ENCODE measurements around the gene COL25A1.

COL25A1 gene

DNA sequence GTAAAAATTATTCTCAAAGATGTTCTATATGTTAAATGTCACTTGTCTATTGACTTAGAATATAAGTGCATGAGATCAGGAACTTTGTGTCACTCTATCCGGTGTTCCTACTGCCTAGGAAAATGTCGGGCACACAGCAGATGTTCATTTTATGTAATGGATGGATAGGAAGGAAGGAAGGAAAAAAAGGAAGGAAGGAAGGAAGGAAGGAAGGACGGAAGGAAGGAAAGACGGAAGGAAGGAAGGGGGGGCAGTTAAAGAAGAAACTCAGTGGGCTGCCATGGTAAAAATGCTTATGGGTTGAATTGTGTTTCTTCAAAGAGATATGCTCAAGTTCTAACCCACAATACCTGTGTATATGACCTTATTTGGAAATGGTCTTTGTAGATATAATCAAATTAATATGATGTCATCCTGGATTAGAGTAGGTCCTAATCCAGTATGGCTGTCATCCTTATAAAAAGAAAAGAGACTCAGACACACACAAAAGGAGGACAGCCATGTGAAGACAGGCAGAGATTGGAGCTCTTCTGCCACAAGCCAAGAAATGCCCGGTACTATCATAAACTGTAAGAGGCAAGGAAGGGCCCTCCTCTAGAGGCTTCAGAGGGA lies 86.3 kb downstream of the COL25A1 start:
- DNase-seq (ENCODE audit: low read depth in 3 of 3, low spot score in 1 of 3) = no peak

DNA sequence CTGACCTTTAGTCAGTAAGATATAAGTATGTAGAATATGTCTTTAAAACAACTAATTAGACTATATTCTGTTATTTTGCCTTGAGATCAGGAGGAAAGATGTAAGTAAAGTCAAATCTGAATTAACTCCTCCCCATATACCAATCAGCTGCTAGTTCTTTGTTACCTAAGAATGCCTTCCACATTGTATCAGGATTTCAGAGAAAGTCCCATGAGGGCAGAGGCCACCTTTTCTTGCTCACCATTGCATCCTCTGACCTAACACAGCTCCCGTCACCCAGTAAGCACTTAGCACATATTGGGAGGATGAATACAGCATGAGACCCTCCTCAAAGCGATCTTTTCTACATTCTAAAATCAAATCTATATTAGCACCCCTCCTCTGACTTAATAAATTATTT lies 87.0 kb downstream of the COL25A1 start:
- no peak for DNase-seq (ENCODE audit: low read depth in 3 of 3, low spot score in 1 of 3)

DNA sequence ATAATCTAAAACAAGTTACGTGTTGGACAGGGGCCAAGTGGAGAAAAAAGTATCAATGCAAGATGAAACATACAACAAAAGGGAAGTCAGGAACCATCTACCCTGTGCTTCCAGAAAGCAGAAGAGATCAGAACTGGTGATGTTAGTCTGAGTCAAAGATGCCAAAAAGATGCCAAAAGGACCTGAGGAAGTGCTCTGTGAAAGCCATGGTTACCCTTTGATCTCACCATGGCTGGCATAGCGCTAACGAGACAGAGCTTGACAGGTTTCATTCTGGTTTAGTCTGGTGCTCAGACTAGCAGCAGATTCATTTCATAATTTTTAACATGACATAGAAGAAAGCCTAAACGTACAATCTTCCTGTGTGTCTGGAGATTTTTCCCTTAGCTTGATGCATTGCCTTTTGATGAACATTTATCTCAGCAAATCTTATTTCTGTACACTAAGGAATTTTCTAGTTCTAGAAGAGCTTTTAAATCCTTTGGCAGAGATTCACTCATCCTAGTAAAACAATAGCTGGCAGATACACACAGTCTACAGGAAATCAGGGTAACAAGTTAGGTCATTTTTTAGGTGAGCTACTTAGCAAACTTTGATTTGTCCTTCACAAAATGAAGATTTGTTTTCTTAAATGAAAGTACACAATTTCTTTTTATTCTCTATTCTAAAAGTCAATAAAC lies 87.7 kb downstream of the COL25A1 start:
- DNase-seq (ENCODE audit: low read depth in 3 of 3, low spot score in 1 of 3) = no peak

DNA sequence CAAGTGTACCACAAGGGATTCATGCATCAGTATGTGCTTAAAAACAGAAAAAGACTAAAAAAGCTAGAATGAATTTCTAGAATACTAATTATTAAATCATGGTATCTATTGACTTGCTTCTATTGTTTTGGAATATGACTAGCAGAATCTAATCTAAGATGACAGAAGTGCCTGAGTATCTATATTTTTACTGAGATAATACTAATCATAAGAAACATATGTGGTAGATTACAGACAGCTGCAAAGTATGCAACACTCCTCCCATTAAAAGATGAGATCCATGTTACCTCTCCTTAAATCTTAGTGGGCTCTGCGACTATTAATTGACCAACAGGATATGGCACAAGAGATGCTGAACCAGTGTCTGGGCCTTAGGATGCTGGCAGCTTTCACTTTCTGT lies 89.4 kb downstream of the COL25A1 start:
- no peak for DNase-seq (ENCODE audit: low read depth in 3 of 3, low spot score in 1 of 3)

DNA sequence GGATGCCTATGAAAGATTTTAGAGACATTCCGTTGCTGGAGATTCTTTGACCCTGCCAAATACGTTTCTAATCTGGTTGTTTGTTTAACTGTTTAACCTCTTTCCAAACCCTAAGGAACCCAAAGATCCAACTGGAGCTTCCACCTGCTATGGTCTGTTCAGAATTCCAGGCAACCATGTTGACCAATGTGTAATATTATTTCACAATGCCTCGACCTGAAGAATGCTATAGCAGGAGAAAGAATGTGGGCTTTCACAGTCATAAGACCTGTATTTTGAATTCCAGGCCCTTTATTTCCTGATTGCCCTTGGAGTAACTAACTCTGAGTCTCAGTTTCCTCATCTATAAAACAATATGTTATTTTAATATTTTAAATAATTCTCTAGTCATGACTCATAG lies 90.8 kb downstream of the COL25A1 start:
- no peak for DNase-seq (ENCODE audit: low read depth in 3 of 3, low spot score in 1 of 3)

DNA sequence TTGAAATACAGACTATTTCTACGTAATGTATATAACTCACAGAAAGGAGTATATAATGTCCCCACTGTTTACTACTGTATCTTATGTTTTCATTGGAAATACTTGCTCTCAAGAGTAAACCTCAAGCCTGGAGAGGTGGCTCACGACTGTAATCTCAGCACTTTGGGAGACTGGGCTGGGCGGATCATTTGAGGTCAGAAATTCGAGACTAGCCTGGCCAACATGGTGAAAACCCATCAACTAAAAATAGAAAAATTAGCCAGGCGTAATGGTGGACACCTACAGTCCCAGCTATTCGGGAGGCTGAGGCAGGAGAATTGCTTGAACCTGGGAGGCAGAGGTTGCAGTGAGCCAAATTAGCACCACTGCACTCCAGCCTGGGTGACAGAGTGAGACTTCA lies 92.8 kb downstream of the COL25A1 start:
- DNase-seq (ENCODE audit: low read depth in 3 of 3, low spot score in 1 of 3) = no peak

DNA sequence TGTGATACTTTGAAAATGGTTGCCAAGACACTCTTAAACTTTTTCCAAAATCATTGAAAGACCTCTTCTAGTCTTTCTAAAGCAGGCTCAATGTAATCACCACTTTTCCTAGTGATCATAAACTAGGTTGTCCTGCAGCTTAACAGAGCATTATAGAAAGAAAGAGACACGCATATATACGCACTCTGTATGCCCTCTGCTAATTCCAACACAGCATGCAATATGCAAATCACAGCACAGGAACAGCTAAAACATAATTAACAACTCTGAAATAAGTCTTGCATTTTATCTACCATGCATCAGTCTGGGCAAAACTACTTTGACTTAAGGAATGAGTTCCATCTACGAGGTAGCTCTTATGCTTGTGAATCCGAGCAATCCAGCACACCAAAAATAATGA lies 94.6 kb downstream of the COL25A1 start:
- no peak for DNase-seq (ENCODE audit: low read depth in 3 of 3, low spot score in 1 of 3)

DNA sequence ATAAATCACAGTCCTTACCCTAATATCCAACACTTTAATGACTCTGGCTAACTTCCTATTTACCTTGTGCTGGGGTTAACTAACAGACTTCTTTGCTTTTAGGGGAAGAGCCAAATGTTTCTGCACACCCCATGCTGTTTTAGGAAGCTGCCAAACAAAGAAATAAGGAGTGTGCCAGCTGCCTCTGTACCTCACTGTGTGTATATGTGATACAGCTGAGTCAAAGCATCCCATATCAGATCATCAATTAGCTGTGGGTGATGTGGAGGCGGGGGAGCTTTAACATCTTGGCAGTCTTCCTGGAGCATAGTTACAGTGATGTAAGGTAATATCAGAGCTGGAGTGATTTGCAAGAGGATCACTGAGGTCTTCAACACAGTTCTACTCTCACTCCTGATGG lies 95.4 kb downstream of the COL25A1 start:
- no peak for DNase-seq (ENCODE audit: low read depth in 3 of 3, low spot score in 1 of 3)

DNA sequence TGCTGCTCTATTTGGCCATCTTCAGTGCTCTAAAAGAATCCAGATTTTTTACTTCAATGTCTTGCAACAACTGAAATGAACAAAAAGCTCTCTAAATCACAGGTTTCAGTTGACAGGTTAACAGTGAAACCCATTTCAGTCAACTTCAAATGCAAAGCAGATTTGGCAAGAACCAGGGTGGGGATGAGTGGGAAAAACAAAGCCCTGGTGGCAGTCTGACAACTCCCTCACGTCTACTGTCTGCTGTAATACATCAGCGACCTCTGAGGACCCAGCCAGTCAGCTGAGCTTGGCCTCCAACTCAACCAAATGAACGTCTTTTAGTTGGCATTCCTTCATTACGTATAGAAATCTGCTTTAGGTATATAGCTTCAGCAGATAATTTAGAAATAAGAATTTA lies 95.8 kb downstream of the COL25A1 start:
- no peak for DNase-seq (ENCODE audit: low read depth in 3 of 3, low spot score in 1 of 3)

DNA sequence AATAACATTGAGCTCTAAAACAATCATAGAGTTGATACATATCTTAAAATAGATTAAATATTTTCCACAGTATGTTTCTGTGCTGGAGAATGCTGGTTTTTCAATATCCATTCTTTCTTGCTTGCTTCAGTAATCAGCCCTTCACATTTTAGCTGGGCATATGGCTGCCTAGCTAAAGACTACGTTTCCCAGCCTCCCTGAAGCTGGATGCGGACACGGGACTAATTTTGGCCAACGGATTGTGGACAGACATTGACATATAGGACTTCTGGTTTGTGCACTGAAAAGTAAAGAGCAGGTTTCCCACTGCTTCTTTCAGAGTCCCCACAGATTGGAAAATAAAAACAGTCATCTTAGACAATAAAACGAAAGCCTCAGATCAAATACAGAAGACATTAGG lies 97.3 kb downstream of the COL25A1 start:
- no peak for DNase-seq (ENCODE audit: low read depth in 3 of 3, low spot score in 1 of 3)

DNA sequence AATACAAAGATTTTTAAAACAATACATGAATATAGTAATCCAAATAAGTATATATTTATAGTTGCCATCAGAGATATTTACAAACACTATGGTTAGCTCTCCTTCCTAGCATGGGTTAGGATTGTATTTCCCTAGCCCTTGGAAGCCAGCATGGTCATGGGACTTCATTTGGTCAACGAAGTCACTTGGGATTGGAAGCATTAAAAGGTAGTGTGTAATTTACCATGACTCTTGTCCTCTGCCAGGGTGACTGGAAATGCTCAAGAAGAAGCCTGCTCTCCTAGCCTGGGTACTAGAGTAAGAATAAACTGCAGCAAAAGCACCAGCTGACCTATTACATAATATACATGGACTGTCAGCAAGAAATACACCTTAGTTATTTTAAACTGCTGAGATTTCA lies 102.9 kb downstream of the COL25A1 start:
- no peak for DNase-seq (ENCODE audit: low read depth in 3 of 3, low spot score in 1 of 3)

DNA sequence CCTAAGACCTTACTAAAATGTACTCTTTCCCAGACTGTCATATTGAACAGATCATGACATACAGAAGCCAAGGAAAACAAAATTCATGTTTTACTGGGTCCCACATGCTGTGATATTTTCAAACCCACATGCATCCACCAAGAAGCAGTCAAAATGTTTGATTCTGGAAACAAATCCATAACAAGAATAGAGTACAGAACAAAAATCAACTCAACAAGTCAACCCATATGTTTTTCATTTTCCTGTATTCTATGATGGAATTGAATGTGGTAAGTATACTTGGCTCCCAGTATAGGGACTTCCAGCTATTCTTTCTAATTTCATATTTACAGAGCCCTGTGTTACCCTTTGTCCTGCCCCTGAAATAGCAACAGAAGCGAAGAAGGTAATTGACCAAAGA lies 106.8 kb downstream of the COL25A1 start:
- no peak for DNase-seq (ENCODE audit: low read depth in 3 of 3, low spot score in 1 of 3)

DNA sequence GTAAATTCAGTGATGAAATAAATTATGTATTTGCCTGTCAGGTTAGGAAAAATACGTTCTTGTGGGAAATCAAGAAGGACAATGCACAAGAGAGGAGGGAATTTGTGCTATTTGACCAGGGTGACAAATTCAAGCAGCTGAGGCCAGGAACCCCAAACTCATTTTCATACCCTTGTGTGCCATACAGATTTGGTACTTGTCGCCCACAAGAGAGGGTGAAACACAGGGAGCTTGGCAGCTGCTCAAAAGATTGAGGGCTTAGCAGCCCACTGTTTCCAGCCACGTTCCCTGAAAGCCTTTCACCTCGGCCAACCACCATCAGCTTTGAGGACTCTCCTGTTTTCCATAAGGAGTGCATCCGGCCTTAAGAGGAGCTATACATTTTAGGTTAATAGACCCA lies 111.2 kb downstream of the COL25A1 start:
- no peak for DNase-seq (ENCODE audit: low read depth in 3 of 3, low spot score in 1 of 3)

DNA sequence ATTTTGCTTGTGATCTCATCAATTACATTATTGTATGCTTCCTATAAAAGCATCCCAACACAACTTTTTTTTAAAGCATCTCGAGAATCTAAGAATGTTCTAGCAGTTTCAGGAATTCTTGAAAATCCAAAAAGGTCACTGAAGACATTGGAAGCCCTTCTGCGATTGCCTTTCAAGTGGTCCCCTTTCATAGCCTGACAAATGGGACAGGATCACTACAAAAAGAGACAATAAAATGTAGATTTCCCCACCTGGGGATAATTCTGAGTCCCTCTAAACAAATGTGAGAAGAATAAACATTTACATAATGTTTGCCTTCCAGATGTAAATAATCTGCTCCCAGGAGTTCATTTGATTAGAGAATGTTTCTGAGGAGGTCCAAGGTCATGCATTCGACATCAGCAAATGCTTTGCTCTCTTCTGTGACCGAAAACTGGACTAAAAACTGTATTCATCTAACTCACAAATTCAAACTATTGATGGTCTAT lies 116.0 kb downstream of the COL25A1 start:
- no peak for DNase-seq (ENCODE audit: low read depth in 3 of 3, low spot score in 1 of 3)

DNA sequence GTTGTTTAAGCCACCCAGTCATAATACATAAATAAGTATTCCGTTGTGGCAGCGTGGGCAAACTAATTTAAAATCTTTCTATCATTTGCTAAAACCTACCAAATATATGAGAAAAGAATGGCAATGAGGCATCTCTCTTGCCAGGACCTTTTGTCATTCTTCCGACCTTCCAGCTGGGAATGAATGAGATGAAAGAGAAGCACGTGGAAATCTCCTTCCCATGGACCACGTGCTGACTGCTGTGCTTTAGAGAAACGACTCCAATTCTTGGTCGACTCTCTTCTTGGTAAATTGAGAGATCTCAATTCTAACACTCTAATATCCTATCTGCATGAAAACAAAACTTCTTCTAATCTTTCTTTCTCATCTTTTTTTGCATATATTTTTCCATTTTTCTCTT lies 116.5 kb downstream of the COL25A1 start:
- DNase-seq (ENCODE audit: low read depth in 3 of 3, low spot score in 1 of 3) = no peak

DNA sequence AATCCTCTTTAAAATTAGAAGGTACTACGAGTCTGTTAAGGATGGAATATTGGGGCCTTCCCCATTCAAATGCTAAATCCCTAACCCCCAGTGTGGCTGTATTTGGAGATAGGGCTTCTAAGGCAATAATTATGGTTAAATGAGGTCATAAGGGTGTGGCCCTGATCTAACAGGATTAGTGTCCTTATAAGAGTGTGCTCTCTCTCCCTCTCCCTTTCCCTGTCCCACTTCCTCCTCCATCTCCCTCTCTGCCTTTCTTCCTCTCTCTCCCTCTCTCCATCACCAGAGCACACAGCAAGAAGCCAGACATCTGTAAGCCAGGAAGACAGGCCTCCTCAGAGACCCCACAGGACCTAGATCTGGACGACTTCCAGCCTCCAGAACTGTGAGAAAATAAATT lies 116.9 kb downstream of the COL25A1 start:
- DNase-seq (ENCODE audit: low read depth in 3 of 3, low spot score in 1 of 3) = no peak

DNA sequence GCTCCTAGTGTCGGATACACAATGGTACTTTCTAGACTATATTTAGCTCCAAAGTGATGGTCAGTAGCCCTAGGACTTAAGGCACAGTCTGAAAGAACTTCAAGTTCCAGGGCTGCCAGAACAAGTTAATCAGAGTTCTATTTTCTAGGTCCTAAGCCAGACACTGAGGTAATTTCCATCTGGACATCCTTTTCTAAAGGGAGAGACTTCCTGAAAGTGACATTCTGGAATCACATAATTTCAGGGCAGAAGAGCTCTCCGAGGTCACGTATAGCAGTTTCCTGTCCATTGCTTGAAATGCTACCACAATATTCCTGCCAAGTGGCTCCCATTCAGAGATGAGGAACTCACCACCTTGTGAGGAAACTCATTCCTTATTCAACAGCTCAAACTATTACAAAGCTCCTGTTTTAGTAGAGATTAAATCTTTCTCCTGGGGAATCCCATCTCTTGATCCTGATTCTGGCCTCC lies 117.9 kb downstream of the COL25A1 start:
- no peak for DNase-seq (ENCODE audit: low read depth in 3 of 3, low spot score in 1 of 3)

DNA sequence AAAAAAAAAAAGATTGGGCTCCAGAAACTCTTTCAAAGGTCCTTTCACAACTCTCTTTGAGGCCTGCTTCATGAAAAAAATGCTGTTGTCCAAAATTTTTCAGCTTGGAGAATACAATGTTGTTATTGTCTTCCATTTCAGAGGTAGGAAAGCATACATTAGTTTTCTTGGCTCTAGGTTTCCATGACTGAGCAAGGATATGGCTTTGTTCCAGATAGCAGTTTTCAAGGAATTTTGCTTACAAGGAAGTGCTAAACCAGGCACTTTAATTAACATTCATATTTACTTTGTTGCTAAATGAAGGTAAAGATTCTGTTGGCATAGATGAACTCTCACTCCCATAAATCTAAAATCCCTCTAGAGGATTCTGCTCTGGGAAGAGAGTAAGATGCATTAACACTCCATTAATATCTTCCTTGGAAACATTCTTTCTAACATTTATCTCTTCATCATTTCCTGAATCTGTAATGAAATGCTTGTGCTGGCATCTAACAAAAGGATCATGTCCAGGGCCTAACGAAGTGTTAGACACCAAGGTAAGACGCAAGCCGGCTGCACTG lies 118.4 kb downstream of the COL25A1 start:
- no peak for DNase-seq (ENCODE audit: low read depth in 3 of 3, low spot score in 1 of 3)

DNA sequence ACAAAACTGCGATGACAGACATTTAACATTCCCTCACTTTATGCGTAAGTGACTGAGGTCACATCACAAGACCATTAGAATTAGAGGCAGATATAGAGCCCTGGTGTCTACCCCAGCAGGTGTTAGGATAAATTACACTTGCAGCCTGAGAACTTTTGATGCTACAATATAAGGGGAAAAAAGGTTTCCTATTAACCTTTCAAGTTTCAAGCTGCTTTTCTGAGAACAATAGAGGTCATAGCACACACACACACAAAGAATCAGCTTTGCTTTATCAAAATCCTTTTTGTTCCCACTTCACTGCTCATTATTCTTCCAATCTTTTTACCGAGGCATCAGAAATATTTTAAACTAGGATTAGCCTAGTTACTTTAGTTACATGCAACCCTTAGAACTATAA lies 119.8 kb downstream of the COL25A1 start:
- no peak for DNase-seq (ENCODE audit: low read depth in 3 of 3, low spot score in 1 of 3)

DNA sequence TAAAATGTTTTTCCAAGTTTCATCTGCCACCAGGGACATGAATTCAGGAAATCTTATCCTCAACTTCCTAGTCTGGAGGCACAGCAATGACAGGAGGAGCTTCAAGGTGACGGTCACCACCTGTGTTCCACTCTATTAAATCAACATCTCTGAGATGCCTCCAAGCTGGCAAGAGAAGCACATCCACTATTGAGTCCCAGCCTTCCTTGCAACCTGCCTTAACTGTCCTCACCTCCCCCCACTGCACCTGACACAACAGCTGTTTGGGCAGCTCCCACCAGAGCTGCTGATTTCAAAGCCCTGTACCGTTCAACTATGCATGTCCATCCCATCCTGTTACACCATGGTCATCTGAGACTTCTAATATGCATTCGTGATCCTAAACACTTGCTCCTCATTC lies 123.4 kb downstream of the COL25A1 start:
- no peak for DNase-seq (ENCODE audit: low read depth in 3 of 3, low spot score in 1 of 3)

DNA sequence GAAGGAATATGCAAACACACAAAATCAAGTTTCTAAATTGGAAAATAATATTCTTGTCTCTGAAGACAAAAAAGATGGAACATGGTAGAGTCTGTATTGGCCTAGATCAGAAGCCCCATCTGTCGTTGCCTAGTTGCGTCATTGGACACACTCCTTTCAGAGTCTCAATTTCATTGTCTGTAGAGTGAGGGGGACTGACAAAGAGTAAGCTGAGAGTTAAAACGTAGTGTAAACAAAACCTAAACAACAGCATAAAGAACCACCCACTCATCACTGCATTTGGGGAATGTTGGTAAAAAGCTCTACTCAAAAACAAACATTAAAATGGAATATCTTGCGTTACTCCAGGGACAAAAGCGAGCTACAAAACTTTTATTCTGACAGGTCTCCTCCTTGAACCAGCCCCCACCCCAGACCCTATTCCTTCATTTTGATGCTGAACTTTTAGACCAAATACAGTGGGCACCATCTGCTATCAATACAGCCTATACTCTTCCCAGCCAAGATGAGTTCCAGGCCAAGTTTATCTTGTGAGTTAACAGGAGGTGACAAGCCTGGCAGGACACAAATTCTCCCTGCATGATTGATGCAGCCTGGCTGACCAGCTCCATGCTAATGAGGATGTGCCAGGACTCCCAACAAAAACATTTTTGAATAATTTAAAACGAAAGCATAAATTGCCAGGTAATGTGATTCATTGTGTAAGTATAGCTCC lies 125.2 kb downstream of the COL25A1 start:
- no peak for DNase-seq (ENCODE audit: low read depth in 3 of 3, low spot score in 1 of 3)

Data from stimulated activated CD4-positive, alpha-beta T cell treated with anti-CD3 and anti-CD28 coated beads, TNF-alpha, amount 100 ng/mL, for 1 hour (primary cell).